ENCODE data around the gene COLEC12.

DNA sequence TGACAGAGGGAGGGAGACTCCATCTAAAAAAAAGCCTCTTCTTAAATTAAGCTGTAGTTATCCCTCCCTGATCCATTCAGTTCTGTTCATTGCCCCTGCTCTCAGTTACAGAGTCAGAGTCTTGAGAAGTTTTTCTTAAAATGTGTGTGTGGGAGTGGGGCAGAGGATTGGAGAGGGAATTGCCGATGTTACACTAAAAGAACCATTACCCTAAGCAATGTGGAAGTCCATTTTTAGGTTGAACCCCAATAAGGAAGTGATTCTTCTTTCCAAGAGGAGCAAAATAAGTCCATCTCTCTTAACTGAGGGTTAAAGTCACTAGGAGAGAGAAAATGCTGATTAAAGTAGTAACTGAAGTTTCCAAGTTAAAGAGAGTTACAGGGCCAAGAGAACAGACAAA lies 211.5 kb downstream of the COLEC12 start:
- TF ChIP-seq, protein P1, sequence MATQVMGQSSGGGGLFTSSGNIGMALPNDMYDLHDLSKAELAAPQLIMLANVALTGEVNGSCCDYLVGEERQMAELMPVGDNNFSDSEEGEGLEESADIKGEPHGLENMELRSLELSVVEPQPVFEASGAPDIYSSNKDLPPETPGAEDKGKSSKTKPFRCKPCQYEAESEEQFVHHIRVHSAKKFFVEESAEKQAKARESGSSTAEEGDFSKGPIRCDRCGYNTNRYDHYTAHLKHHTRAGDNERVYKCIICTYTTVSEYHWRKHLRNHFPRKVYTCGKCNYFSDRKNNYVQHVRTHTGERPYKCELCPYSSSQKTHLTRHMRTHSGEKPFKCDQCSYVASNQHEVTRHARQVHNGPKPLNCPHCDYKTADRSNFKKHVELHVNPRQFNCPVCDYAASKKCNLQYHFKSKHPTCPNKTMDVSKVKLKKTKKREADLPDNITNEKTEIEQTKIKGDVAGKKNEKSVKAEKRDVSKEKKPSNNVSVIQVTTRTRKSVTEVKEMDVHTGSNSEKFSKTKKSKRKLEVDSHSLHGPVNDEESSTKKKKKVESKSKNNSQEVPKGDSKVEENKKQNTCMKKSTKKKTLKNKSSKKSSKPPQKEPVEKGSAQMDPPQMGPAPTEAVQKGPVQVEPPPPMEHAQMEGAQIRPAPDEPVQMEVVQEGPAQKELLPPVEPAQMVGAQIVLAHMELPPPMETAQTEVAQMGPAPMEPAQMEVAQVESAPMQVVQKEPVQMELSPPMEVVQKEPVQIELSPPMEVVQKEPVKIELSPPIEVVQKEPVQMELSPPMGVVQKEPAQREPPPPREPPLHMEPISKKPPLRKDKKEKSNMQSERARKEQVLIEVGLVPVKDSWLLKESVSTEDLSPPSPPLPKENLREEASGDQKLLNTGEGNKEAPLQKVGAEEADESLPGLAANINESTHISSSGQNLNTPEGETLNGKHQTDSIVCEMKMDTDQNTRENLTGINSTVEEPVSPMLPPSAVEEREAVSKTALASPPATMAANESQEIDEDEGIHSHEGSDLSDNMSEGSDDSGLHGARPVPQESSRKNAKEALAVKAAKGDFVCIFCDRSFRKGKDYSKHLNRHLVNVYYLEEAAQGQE (IDR thresholded peaks at IDR 0.05; ENCODE audit: insufficient read depth in 1 of 2, low read depth in 2 of 2, low read length in 1 of 2) = no peak
- TF ChIP-seq, protein P2, sequence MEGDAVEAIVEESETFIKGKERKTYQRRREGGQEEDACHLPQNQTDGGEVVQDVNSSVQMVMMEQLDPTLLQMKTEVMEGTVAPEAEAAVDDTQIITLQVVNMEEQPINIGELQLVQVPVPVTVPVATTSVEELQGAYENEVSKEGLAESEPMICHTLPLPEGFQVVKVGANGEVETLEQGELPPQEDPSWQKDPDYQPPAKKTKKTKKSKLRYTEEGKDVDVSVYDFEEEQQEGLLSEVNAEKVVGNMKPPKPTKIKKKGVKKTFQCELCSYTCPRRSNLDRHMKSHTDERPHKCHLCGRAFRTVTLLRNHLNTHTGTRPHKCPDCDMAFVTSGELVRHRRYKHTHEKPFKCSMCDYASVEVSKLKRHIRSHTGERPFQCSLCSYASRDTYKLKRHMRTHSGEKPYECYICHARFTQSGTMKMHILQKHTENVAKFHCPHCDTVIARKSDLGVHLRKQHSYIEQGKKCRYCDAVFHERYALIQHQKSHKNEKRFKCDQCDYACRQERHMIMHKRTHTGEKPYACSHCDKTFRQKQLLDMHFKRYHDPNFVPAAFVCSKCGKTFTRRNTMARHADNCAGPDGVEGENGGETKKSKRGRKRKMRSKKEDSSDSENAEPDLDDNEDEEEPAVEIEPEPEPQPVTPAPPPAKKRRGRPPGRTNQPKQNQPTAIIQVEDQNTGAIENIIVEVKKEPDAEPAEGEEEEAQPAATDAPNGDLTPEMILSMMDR (IDR thresholded peaks at IDR 0.05) = no peak
- TF ChIP-seq POLR2AphosphoS5 (IDR thresholded peaks at IDR 0.05; ENCODE audit: low read depth, low read length) (no peak), TCF7L2 (IDR thresholded peaks at IDR 0.05; ENCODE audit: low read depth, low read length) (no peak), SIN3A (IDR thresholded peaks at IDR 0.05; ENCODE audit: borderline replicate concordance, insufficient read depth, low read depth, low read length) (no peak)

Measured in Panc1 (cell line).